ENCODE results near the gene COX5A. TPM values are rescaled to one million over a fixed set of nuclear protein-coding genes. Genes with fewer than 3 reads are reported as not detected.

The COX5A gene
- total and polyA plus RNA-seq, 2 of the 4 experiments (the other 2 are of a cell fraction), result 39.8 to 141 TPM

DNA sequence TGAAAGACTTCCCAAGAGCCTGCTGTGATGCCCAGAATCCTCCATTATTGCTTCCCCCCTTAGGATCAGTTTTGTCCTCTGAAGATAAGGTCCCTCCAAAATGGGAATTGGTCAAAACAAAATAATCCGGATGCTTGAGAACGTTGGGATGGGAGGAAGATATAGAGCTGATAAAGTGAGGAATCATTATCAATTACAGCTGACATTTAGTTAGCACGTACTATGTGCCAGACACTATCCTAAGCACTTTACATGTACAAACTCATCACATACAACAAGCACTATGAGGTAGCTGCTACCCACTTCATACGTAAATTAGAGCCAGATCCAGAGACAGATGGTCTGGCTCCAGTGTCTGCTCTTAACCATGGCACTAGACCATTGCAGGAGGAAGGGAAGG, 25.3 kb upstream of the COX5A start:
- Histone ChIP-seq H2BK120ac (ENCODE audit: low read depth, low read length) (no peak overlapping the region), H3K9me1 (ENCODE audit: insufficient read depth, low read length) (no peaks in the 10 kb centered on the region), H2AK9ac (replicated peaks; ENCODE audit: low read depth, low read length, poor library complexity) (no peak overlapping the region), H2AK5ac (ENCODE audit: low read depth, low read length) (no peak overlapping the region), H3K23ac (ENCODE audit: low read depth, low read length) (no peak overlapping the region), H2BK5ac (ENCODE audit: low read depth, low read length, poor library complexity, severe bottlenecking) (no peak overlapping the region), H3K4me2 (ENCODE audit: low read depth, low read length) (no peak overlapping the region), H2BK15ac (ENCODE audit: low read depth, low read length) (no peak overlapping the region), H3K4me1 (ENCODE audit: control insufficient read depth, insufficient read depth, low read length) (no peaks in the 10 kb centered on the region), H3K27ac (ENCODE audit: insufficient read depth, low read length) (no peak overlapping the region), H3K9me3 (ENCODE audit: control insufficient read depth, insufficient read depth, low read length) (no peaks in the 10 kb centered on the region), H3K27me3 (ENCODE audit: control insufficient read depth, insufficient read depth, low read length) (peaks cover 35% of the 10 kb centered on the region), H4K5ac (ENCODE audit: low read depth, low read length) (no peak overlapping the region), H3K4ac (ENCODE audit: low read depth, low read length) (no peak overlapping the region), H3K9ac (ENCODE audit: low read depth, low read length) (no peak overlapping the region), H3K56ac (ENCODE audit: extremely low read depth, insufficient read depth, low read length) (no peak overlapping the region), H3K14ac (replicated peaks; ENCODE audit: low read depth, low read length) (no peak overlapping the region), H2AFZ (replicated peaks; ENCODE audit: low read length, poor library complexity) (no peak overlapping the region), H3K36me3 (ENCODE audit: control insufficient read depth, insufficient read depth, low read length) (no peaks in the 10 kb centered on the region), H3K18ac (ENCODE audit: low read depth, low read length) (no peak overlapping the region), H2BK20ac (ENCODE audit: low read depth, low read length) (no peak overlapping the region), H3K79me1 (ENCODE audit: low read depth in 1 of 2, low read length in 2 of 2) (no peaks in the 10 kb centered on the region), H4K91ac (ENCODE audit: insufficient read depth, low read depth, low read length) (no peak overlapping the region), H4K20me1 (ENCODE audit: insufficient read depth, low read length) (no peaks in the 10 kb centered on the region), H3K4me3 (ENCODE audit: insufficient read depth, low read depth, low read length) (no peak overlapping the region), H4K8ac (ENCODE audit: low read depth in 2 of 2, low read length in 2 of 2) (no peak overlapping the region)
- DNase-seq, result no peak
- no peak for ATAC-seq (ENCODE audit: low read depth)
- no CpG with 5 or more reads among the region's 4 CpGs for WGBS, 2 experiments (ENCODE audit: extremely low coverage in 2 of 2, insufficient read length in 1 of 2)
- TF ChIP-seq BHLHE40 (IDR thresholded peaks at IDR 0.05; ENCODE audit: low read depth, low read length), result no peak
- TF ChIP-seq, protein P1, sequence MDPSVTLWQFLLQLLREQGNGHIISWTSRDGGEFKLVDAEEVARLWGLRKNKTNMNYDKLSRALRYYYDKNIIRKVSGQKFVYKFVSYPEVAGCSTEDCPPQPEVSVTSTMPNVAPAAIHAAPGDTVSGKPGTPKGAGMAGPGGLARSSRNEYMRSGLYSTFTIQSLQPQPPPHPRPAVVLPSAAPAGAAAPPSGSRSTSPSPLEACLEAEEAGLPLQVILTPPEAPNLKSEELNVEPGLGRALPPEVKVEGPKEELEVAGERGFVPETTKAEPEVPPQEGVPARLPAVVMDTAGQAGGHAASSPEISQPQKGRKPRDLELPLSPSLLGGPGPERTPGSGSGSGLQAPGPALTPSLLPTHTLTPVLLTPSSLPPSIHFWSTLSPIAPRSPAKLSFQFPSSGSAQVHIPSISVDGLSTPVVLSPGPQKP (IDR thresholded peaks at IDR 0.05; ENCODE audit: borderline replicate concordance, low read depth, low read length), result no peak
- TF ChIP-seq MAFK (IDR thresholded peaks at IDR 0.05; ENCODE audit: low read depth, low read length), result no peak
- TF ChIP-seq CEBPB (IDR thresholded peaks at IDR 0.05; ENCODE audit: low read depth, low read length), result no peak
- no peak for TF ChIP-seq MAZ (IDR thresholded peaks at IDR 0.05; ENCODE audit: borderline replicate concordance, low read depth, low read length)
- dilution Hi-C loops (cut with HindIII; ENCODE audit: low sequenced_read_pairs, unreplicated experiment), result no loop called here
- intact Hi-C loops (cut with micrococcal nuclease), result no loop called here
- in situ Hi-C loops (cut with MboI; ENCODE audit: low sequenced_read_pairs), result no loop called here
- CTCF ChIA-PET, result no interaction called here
- no TSS peak for BruUV-seq (replicated peaks)
- POLR2A ChIA-PET (ENCODE audit: unreplicated experiment), result no interaction called here
